HUES6 (cell line): ENCODE results near the gene ADARB2.
"Not testable (repeated sequence)": the region's sequence is repeated elsewhere in the genome, so short reads cannot be mapped to it uniquely, and the experiment has no call there.

Experiments used
- H3K27ac ChIP-seq: 2 replicates; pipeline ENCODE4 v1.7.0; 2013; ENCODE audit warnings: low read depth, mild to moderate bottlenecking, low read length, inconsistent platforms
- H3K27me3 ChIP-seq: 2 replicates; pipeline ENCODE4 v1.6.1; 2013; ENCODE audit warnings: low read length; ENCODE audit not compliant: control insufficient read depth, insufficient read depth
- H3K36me3 ChIP-seq: 2 replicates; pipeline ENCODE4 v1.6.1; 2013; ENCODE audit warnings: low read length; ENCODE audit not compliant: control insufficient read depth, insufficient read depth
- H3K4me1 ChIP-seq: 2 replicates; pipeline ENCODE4 v1.6.1; 2013; ENCODE audit warnings: low read length; ENCODE audit not compliant: control insufficient read depth, insufficient read depth
- H3K4me3 ChIP-seq: 2 replicates; pipeline ENCODE4 v1.5.1; 2013; ENCODE audit warnings: low read depth, low read length
- H3K9ac ChIP-seq: one replicate; pipeline ENCODE4 v1.6.1; 2013; ENCODE audit warnings: mild to moderate bottlenecking, low read length
- H3K9me3 ChIP-seq: 2 replicates; pipeline ENCODE4 v1.6.1; 2013; ENCODE audit warnings: low read depth, low read length; ENCODE audit not compliant: control insufficient read depth, insufficient read depth

The ADARB2 gene

DNA sequence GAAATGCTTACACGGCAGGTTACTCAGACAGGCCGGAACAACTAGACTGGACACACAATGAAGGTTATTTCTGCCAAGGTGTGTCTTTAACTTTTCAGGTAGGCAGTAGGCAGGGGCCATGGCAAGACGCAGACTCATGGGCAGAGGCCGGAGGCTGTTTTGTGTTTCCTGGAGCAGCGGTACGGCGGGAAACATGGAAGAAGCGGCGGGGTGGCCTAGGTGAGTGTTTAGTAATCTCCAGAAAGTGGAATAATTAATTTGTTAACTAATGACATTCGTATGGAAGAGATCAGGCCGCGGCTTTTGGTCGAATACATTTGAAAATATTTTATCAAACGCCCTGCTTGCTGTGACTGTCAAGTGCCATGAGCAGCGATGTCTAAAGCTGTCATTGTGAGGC is 403.3 kb downstream of the ADARB2 start:
- no peak overlapping the region for H3K27ac ChIP-seq

DNA sequence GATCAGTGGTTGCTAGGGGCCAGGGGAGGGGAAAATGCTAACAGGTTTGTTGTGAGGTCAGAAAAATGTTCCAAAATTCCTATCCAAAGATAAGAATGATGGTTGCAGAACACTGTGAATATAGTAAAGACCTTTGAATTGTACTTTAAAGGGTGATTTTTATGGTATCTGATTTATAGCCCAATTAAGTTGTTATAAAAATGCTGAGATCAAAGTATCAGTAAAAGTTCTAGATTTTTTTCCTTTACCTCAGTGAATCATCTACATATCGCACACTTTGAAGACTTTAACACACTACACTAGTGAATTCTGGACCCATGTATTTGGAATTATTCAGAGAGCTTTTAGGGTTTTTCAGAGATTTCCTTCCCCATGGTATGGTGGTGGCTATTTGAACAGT is 405.8 kb downstream of the ADARB2 start:
- Histone ChIP-seq H3K27me3 (no peaks in the 10 kb centered on the region), H3K27ac (no peak overlapping the region), H3K36me3 (no peaks in the 10 kb centered on the region), H3K4me3 (no peak overlapping the region), H3K9me3 (peaks cover 14% of the 10 kb centered on the region), H3K4me1 (peaks cover 7% of the 10 kb centered on the region; the same call in 1 of the 2 replicates), H3K9ac (no peak overlapping the region)

More for the DNA sequence above, 403.3 kb downstream of the ADARB2 start:
- no peaks in the 10 kb centered on the region for H3K36me3 ChIP-seq
- H3K4me1 ChIP-seq: peaks cover 7% of the 10 kb centered on the region; the same call in 1 of the 2 replicates
- 0 out of 2 replicates have a peak, but pooled peaks cover 3% of the 10 kb centered on the region for H3K27me3 ChIP-seq
- no peak overlapping the region for H3K4me3 ChIP-seq
- no peak overlapping the region for H3K9ac ChIP-seq
- no peaks in the 10 kb centered on the region for H3K9me3 ChIP-seq

DNA sequence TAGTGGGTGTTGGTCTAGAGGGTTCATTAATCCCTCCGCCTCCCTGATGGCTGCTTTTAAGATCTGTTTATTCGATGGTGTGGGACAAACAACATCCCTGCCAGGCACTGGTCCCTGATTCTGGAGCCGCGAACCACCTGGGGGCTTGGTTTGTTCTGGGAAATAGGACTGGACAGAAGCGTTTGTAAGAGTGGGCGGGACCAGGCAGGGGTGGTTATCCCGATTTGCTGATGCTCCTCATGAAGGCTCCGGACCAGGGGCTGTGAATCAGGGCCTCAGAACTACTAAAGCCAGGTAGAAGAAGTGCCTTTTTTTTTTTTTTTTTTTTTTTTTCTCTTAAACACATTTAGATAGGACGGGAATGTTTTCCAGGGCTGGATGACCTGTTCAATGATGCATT is 407.7 kb downstream of the ADARB2 start:
- Histone ChIP-seq H3K4me1 (no peaks in the 10 kb centered on the region), H3K27me3 (no peaks in the 10 kb centered on the region), H3K9me3 (peaks cover 14% of the 10 kb centered on the region), H3K27ac (no peak overlapping the region), H3K4me3 (no peak overlapping the region), H3K36me3 (no peaks in the 10 kb centered on the region), H3K9ac (no peak overlapping the region)

DNA sequence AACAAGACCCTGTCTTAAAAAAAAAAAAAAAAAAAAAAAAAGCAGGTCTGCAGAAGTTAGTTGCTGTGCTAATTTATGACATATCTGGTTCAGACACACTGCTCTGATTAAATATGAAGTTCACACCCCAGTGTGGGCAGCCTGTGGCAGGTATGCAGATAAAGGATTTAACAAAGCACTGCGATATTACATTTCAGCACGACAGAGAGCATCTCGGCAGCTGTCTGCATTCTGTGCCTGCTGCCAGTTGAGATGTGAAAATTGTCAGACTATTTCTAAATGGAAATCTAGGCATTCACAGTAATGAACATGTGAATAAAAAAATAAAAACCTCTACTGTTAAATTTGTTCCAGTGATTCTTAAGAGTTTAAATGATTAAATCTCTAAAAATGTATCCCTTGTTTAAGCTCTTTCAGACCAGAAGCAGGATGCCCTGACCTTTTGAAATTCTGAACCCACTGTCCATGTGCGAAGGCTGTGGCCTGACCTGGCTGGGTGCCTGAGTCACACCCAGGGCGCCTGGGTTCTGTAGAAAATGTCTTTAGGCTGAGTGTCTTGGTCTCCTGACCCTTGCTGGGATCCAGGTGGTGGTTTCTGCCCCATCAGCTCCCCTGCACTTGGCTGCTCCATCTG is 408.2 kb downstream of the ADARB2 start:
- H3K4me1 ChIP-seq: no peaks in the 10 kb centered on the region
- H3K27me3 ChIP-seq: no peaks in the 10 kb centered on the region
- peaks cover 14% of the 10 kb centered on the region for H3K9me3 ChIP-seq
- no peak overlapping the region for H3K9ac ChIP-seq
- no peak overlapping the region for H3K27ac ChIP-seq
- H3K4me3 ChIP-seq: no peak overlapping the region
- no peaks in the 10 kb centered on the region for H3K36me3 ChIP-seq

DNA sequence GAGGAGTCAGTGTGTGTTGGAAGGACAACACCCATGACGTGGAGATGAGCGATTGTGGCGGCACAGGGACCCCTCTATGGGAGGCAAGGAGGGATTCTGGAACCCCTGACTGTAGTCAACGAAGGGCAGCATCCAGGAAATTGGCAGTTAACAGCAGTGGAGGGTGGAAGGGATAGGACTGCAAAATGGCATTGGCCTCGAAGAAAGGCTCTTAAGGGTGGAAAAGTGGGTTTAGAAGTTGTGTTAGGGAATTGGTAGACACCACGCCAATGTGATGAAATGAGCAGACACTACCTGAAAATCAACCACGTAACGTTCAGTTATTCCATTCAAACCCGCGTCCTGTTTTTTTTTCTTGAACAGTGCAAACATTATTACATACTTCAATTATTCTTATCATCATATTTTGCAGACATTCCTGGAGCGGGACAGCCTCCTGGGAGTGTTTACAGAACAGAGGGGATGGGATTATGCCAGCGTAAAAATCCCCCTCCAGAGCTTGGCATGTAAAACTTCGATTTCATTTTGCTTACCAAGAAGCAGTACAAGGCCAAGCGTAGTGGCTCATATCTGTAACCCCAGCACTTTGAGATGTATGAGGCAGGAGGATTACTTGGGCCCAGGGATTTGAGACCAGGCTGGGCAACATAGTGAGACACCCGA is 409.0 kb downstream of the ADARB2 start:
- H3K9me3 ChIP-seq: peaks cover 14% of the 10 kb centered on the region
- no peak overlapping the region for H3K9ac ChIP-seq
- no peaks in the 10 kb centered on the region for H3K36me3 ChIP-seq
- H3K4me1 ChIP-seq: no peaks in the 10 kb centered on the region
- H3K27me3 ChIP-seq: no peaks in the 10 kb centered on the region
- H3K27ac ChIP-seq: no peak overlapping the region
- no peak overlapping the region for H3K4me3 ChIP-seq

DNA sequence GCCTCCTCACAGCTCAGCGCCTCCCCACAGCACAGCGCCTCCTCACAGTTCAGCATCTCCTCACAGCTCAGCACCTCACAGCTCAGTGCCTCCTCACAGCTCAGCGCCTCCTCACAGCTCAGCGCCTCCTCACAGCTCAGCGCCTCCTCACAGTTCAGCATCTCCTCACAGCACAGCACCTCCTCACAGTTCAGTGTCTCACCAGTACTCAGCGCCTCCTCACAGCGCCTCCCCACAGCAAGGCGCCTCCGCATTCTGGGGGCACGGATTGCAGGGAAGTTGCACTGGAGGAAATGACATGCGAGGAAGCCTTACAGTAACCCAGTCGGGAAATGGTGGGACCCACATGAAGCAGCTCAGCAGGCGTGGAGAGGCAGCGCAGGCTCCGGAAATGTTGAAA is 409.6 kb downstream of the ADARB2 start:
- H3K9ac ChIP-seq: no peak overlapping the region
- H3K36me3 ChIP-seq: no peaks in the 10 kb centered on the region
- H3K27me3 ChIP-seq: no peaks in the 10 kb centered on the region
- H3K4me3 ChIP-seq: no peak overlapping the region
- H3K9me3 ChIP-seq: peaks cover 14% of the 10 kb centered on the region
- H3K4me1 ChIP-seq: no peaks in the 10 kb centered on the region
- H3K27ac ChIP-seq: no peak overlapping the region

DNA sequence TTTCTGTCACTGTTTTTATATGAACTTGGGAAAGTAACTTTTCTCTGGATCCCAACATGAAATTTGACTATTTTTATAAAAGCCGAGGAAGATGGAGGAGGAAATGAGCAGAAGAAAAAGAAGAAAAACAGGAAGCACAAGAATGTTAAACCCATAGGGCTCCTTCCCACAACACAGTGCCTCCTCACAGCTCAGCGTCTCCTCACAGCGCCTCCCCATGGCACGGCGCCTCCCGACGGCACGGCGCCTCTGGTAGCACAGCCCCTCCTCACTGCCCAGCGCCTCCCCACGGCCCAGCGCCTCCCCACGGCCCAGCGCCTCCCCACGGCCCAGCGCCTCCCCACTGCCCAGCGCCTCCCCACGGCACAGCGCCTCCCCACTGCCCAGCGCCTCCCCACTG is 410.8 kb downstream of the ADARB2 start:
- peaks cover 14% of the 10 kb centered on the region for H3K9me3 ChIP-seq
- H3K4me3 ChIP-seq, H3K27ac ChIP-seq, H3K9ac ChIP-seq, H3K27me3 ChIP-seq, H3K36me3 ChIP-seq, H3K4me1 ChIP-seq: not testable (repeated sequence)

DNA sequence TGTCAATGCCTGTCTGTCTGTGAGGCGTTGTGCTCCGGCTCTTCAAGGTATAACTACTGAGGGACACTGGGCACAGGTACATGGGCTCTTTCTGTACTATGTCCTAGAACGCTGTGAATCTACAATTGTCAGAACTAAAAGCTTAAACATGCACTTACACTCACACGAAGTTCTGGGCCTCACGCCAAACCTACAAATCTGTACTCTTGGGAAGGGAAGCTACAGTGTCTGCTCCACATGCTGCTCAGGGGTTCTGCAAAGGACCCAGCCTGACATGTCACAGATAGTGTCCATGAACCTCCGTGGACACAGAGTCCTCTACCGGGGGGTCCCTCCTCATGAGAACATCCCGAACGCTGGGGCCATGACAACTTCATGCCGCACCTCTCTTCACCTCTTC is 412.4 kb downstream of the ADARB2 start:
- H3K4me1 ChIP-seq: no peaks in the 10 kb centered on the region
- H3K36me3 ChIP-seq: no peaks in the 10 kb centered on the region
- peaks cover 14% of the 10 kb centered on the region for H3K9me3 ChIP-seq
- H3K27me3 ChIP-seq: no peaks in the 10 kb centered on the region
- no peak overlapping the region for H3K27ac ChIP-seq
- no peak overlapping the region for H3K9ac ChIP-seq
- no peak overlapping the region for H3K4me3 ChIP-seq

DNA sequence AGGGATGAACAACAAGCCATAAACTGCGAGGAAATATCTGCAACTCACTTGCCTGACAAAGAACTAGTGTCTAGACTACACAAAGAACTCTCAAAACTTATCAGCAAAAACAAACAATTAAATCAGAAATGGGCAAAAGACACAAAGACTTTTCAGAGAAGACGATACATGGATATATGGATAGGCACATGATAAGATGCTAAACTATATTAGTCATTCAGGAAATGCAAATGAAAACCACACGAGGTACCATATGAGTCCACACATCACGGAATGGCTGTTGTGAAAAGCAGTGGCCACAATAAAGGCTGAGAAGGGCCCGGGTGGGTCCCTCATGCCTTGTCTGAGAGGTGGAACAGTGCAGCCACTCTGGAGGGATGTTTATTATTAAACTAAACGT is 413.4 kb downstream of the ADARB2 start:
- H3K27me3 ChIP-seq: no peaks in the 10 kb centered on the region
- H3K27ac ChIP-seq: no peak overlapping the region
- peaks cover 14% of the 10 kb centered on the region for H3K9me3 ChIP-seq
- no peaks in the 10 kb centered on the region for H3K36me3 ChIP-seq
- no peak overlapping the region for H3K9ac ChIP-seq
- H3K4me3 ChIP-seq: no peak overlapping the region
- no peaks in the 10 kb centered on the region for H3K4me1 ChIP-seq

DNA sequence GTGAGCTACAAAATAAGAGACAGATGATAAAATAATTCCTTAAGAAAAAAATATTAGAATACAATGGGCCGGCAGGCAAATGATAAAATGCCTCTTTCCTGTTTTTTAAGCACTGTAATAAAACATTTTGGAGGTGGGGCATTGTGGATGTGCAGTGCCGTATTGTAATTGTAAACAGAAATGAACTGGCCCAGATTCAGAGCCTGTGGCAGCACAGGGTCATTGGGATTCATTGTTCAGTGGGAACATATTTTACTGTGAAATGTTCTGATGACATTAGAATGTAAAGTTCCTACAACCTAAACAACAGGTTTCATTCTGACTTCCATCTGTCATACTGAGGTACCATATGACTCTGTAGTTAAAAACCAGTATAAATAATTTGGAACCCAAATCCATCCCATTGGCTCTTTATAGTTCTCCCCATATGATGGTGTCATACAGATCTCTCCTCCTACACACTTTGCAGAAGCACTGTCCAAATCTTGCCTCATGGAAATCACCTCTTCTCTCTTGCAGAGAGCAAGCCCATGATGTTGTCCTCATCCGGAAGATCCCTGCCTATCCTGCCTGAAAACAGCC is 416.5 kb downstream of the ADARB2 start:
- Histone ChIP-seq H3K9ac (no peak overlapping the region), H3K4me1 (peaks cover 5% of the 10 kb centered on the region; the same call in 1 of the 2 replicates), H3K27me3 (no peaks in the 10 kb centered on the region), H3K9me3 (no peaks in the 10 kb centered on the region), H3K27ac (no peak overlapping the region), H3K36me3 (no peaks in the 10 kb centered on the region), H3K4me3 (no peak overlapping the region)

DNA sequence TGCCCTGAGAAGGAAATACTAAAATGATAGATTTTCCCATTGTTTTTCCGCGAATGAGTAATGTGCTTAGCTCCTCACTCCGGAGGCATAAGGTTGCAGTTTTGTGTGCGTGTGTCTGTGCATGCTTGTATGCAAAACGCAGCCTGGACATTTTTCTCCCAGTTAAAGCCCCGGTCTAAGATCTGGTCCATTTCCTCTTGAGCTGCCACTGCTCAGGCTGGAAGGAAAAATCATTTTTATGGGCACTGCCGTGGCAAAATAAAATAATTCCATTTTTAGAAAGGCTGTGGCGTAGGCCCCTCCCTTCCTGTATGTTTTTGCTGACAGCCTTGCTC is 420.5 kb downstream of the ADARB2 start:
- peaks cover 5% of the 10 kb centered on the region; the same call in 1 of the 2 replicates for H3K4me1 ChIP-seq
- no peaks in the 10 kb centered on the region for H3K36me3 ChIP-seq
- no peaks in the 10 kb centered on the region for H3K9me3 ChIP-seq
- no peak overlapping the region for H3K27ac ChIP-seq
- H3K4me3 ChIP-seq: no peak overlapping the region
- no peaks in the 10 kb centered on the region for H3K27me3 ChIP-seq
- H3K9ac ChIP-seq: no peak overlapping the region
